GM03348 (cell line): Measurements from ENCODE around the gene SPRYD3.

Experiments
- DNase-seq: peaks from one replicate; pipeline ENCODE4 v3.0.0; 2012; ENCODE audit warnings: low spot score

Gene SPRYD3

GRCh38 chr12:53063708-53064612, 15.2 kb downstream of the SPRYD3 start:
- DNase-seq: peak; percentile 67

- DNase-seq: no peak
Measured at GRCh38 chr12:53062977-53063707, 16.0 kb downstream of the SPRYD3 start.

GRCh38 chr12:53062011-53062961, 16.9 kb downstream of the SPRYD3 start:
- DNase-seq: no peak

- no peak for DNase-seq
Measured at GRCh38 chr12:53061404-53062010, 17.7 kb downstream of the SPRYD3 start.

- DNase-seq: no peak
Measured at GRCh38 chr12:53060721-53061276, 18.4 kb downstream of the SPRYD3 start.

GRCh38 chr12:53060064-53060720, 19.0 kb downstream of the SPRYD3 start:
- DNase-seq: no peak

- DNase-seq: no peak
Measured at GRCh38 chr12:53059434-53060063, 19.6 kb downstream of the SPRYD3 start.

GRCh38 chr12:53058674-53059433, 20.3 kb downstream of the SPRYD3 start:
- no peak for DNase-seq

GRCh38 chr12:53057816-53058500, 21.2 kb downstream of the SPRYD3 start:
- DNase-seq: no peak

GRCh38 chr12:53056901-53057300, 22.3 kb downstream of the SPRYD3 start:
- no peak for DNase-seq

- DNase-seq: no peak
Measured at GRCh38 chr12:53056296-53056695, 22.9 kb downstream of the SPRYD3 start.

- DNase-seq: no peak
Measured at GRCh38 chr12:53055471-53056266, 23.5 kb downstream of the SPRYD3 start.

- peak; percentile 88 for DNase-seq
Measured at GRCh38 chr12:53054112-53054878, 24.9 kb downstream of the SPRYD3 start.

- DNase-seq: no peak
Measured at GRCh38 chr12:53053218-53054111, 25.7 kb downstream of the SPRYD3 start.

- DNase-seq: peak; percentile 87
Measured at GRCh38 chr12:53052419-53053217, 26.6 kb downstream of the SPRYD3 start.
